ENCODE measurements around the gene CNOT11.

DNA sequence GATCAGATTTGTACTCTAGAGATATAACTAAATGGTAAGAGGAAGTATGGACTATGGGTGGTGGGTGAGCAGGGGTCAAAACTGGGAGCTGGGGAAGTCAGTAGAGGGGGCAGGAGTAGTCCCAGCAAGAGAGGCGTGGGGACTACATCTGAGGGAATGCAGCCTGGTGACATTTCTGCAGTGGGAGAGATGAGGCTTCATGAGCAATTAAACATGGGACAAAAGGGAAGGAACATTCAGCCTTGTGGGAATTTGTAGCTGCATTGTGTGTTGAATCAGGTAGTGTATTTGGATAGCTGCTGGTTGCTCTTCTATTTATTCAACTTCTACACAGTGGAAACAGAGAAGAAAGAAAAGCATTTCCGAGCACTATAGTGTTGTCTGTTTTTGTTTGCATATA is 3.6 kb downstream of the CNOT11 start:
- TF ChIP-seq EP300 (IDR thresholded peaks at IDR 0.05) = no peak
- TF ChIP-seq, protein P1, sequence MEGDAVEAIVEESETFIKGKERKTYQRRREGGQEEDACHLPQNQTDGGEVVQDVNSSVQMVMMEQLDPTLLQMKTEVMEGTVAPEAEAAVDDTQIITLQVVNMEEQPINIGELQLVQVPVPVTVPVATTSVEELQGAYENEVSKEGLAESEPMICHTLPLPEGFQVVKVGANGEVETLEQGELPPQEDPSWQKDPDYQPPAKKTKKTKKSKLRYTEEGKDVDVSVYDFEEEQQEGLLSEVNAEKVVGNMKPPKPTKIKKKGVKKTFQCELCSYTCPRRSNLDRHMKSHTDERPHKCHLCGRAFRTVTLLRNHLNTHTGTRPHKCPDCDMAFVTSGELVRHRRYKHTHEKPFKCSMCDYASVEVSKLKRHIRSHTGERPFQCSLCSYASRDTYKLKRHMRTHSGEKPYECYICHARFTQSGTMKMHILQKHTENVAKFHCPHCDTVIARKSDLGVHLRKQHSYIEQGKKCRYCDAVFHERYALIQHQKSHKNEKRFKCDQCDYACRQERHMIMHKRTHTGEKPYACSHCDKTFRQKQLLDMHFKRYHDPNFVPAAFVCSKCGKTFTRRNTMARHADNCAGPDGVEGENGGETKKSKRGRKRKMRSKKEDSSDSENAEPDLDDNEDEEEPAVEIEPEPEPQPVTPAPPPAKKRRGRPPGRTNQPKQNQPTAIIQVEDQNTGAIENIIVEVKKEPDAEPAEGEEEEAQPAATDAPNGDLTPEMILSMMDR (IDR thresholded peaks at IDR 0.05) = no peak
- TF ChIP-seq POLR2A (IDR thresholded peaks at IDR 0.05) = no peak

Data from ovary (tissue), 3 donors.